Stimulated activated CD8-positive, alpha-beta memory T cell treated with anti-CD3 and anti-CD28 coated beads, Interleukin-7, amount 100 ng/mL, for 48 hours (primary cell): ENCODE data around the gene TRPM3.

ENCODE experiments used
- DNase-seq, 2 donors: peaks; one replicate each; pipeline ENCODE4 v3.0.0-alpha.2; 2020; ENCODE audit warnings: low read depth in 1 of 2; ENCODE audit errors: extremely low read depth in 1 of 2

Gene TRPM3

DNA sequence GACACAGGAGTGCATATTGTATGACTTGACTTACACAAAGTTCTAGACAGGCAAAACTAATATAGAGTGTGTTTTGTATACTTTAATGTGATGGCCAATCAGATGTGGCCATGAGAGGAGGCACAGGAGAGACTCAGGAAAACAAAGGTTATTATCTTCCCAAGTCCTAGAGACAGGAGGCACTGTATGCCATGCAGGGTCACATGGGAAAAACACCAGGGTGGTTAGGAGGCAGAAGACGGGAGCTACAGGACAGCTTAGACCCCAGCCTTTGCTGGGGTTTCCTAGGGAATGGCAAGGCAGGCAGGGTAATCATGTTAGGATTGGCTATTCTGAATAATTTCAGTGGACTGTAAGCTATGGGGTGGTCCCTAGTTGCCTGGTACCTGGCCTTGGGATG lies 16.2 kb downstream of the TRPM3 start:
- DNase-seq: no peak

DNA sequence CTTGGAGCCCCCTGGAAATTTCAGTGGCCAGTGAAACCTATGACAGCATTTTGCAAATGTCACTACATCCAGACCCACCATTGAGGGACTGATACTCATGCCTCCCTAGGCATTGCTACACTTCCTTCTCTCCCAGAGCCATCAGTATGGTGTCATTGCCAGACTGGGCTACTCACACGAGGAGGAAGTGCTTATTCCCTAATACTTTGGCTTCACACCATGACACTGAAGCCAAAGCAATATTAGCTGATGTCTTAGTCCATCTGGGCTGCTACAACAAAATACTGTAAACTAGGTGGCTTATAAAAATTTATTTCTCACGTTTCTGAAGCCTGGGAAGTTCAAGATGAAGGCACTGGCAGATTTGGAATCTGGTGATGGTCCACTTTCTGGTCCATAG lies 22.6 kb downstream of the TRPM3 start:
- DNase-seq: no peak

DNA sequence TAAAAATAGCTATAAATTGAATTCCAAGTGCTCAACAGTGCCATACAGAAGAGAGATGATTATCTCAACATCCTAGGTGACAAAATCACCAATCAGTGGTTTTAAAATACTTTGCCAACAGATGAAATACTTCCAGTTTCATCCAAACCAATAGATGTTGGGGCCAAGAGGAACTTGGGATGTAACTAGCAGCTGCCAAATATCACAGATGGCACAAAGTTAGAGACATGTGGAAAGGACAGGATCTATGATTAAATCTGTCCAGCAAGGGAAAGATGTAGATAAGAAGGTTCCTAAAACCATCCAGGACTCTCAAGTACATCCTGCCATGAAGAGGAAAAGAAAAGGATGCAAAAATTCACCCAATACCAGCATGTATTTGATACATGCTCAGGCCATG lies 23.8 kb downstream of the TRPM3 start:
- DNase-seq: no peak

DNA sequence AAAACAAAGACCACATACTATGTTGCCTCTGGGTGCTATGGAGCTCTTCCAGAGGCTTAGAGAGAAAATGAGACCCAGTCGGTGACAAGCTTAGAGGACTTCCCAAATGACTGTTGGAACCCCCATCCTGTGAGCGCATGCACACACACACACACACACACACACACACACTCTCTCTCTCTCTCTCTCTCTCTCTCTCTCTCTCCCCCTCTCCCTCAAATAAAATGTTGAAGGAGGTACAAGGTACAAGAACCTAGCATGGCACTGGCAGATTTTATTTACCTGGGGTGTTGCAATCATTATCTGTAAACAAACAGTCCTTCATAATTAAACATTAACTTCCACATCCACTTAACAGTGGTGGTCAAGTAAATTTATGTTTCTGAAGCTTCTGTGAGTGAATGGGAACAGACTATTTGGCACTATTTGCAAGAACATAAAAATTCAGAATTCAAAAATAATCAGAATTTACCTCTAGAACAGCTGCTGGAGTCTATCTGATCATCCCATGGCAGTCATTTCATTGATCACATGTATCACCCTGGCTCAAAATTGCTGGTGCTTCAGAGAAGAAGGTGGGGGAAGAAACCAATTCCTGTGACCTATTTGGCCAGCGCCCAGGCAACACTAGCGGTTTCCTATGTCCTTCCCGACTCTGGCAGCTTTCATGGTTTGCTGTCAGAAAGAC lies 24.9 kb downstream of the TRPM3 start:
- DNase-seq: no peak

DNA sequence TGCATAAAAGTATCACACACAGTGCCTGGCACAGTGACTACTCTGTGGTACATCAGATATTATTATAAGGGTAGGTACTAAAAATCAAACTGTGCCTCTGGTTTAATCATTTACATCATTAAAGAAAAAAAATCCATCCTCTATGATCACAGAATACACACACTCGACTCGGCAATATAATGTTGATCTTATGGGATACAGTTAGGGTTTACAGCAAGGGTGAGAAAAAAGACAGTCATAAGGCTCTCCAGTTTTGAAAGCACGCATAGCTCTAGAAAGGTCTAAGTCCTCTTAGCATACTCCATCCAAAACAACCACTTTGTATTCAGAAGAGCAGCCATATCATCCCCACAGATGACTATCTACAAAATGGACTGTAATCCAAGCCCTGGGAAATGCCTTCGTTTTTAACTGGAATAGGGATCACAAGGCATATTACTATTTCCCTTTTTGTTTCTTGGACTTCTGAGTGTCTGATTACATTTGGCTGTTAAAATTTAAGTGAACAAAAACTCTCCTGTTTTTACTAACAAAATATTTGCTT lies 26.6 kb downstream of the TRPM3 start:
- DNase-seq: no peak

DNA sequence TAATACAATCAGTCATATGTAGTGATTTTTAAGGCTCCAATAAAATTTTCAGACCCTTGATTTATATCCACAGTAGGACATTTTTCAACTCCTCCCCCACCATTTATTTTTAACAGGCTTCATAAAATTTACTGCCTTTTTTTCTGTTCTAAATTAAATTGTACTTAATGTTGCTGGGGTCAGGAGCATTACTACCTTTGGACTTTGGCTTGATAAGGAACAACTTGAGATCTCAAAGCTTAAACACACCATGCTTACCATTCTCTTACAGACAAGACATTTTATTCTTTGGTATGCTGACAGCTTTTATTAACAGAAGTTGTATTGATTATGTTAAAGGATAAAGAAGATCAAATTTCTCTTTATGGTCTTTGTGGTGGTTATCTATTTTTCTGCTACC lies 30.5 kb downstream of the TRPM3 start:
- no peak for DNase-seq

DNA sequence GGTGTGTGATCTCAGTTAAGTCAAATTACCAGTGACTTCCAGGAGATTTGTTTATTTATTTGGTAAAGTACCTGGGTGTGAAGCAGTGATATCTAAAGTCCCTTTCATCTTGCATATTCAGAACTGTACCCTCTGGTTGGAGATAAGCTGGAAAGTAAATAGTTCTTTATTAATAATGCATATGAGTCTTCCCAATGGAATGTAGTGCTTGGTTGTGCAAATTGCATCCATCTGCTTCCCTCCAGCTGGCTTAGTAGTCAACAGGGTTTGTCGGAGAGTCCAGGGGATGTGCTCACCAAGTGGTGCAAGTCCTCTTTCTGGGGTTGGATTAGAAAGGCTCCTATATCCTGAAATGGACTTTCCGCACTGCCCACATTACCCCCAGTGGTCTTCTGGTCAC lies 42.0 kb downstream of the TRPM3 start:
- no peak for DNase-seq

DNA sequence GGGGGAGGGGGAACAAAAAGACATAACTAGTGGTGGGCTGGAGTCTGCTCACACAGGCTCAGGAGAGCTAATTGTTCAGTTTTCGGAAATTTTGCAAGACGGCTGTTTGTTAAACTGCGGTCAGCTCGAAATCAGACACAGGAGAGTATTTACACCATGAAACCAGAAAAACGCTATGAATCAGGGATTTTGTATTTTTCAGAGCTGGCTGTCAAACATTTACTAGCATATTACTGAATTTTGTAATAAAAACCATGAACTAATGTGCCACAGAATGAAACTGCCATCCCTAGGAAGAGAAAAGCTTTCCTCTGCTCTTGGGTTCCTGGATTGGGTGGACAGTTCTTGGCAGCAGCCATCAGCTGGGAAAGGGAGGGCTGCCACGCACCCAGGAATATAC lies 45.3 kb downstream of the TRPM3 start:
- no peak for DNase-seq

DNA sequence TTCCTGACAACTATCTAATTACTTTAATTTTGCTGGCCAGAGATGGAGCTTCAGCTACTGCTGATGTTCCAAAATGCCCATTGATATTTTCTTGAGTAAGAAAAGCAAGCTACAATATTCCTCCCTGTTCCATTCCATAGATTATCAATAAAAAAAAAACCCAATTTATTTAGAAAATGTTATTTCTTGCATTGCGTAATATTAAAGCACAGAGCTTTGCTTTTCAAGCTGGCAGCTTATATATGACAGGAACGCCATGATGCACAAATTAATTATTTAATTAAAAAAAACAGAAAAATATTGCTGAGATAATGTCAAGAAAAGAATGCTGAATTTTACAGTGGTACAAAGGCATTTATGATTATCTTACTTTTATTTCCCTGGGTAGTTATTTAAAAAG lies 47.9 kb downstream of the TRPM3 start:
- DNase-seq: no peak

DNA sequence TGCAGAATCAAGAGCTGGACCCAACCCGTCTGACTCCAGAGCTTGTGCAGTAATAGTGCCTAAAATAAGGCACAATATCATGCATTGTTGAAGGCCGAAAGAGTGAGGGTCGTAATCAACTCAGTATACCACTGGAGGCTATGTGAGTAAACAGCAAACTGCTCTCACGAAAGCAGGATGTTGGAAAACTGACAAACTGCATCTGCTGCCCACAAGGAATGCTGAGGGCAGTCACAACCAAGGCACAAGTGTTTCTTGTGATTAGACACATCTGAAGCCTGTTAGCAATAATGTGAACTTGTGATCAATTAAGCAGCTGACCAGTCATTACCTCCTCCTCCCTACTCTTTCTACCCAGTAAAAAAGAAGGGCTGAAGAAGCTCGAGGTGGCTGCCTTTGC lies 48.8 kb downstream of the TRPM3 start:
- DNase-seq: no peak

DNA sequence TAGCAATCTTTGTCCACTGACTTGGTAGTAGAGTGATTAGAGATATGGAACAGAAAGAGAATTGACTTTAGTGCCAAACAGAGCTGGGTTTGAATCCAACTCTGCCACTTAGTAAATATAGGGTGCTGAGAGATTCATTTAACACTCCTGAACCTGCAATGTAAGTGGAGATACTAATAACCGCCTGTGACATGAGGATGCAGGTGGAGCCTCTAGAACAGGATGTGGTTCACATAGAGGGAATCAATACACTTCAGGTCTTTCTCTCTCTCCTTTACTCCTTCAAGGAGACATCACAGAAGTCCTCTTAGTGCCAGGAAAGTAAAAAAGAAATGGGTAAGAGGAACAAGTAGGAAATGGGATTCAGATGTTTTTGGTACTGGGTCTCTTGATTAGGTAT lies 49.8 kb downstream of the TRPM3 start:
- DNase-seq: no peak

DNA sequence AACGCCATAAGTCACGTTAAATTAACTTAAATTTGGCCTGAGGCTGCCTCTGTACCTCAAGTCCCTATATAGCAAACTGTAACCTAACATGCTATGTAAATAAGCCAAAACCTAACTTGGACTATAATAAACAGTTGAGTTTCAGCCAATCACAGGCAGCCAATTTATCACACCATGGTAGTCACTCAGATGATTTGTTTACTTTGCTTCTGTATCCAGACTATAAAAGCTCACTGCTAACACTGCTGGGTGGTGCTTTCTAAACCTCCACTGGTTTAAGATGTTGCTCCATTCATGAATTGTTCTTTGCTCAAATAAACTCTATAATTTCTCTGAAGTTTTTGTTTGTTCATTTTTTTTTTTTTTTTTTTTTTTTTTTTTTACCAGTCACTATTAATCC lies 62.8 kb downstream of the TRPM3 start:
- DNase-seq: no peak

DNA sequence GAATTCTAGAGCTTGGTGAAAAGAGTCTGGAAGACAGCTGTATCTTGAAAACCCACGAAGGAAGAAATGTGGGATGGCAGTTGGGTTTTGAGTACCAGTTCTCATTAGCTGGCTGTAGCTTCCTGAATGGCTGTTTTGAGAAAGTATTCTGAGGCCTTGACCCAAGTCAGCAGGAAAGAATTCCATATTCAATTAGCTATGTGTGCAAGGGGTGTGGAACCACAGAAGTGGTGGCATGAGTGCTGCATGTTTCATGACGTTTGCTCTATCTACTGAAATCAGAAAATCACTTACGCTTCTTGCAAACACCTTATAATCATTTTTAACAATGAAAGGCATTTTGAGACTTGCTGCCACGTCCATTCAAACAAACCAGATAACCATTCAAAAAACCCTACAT lies 69.1 kb downstream of the TRPM3 start:
- DNase-seq: no peak

DNA sequence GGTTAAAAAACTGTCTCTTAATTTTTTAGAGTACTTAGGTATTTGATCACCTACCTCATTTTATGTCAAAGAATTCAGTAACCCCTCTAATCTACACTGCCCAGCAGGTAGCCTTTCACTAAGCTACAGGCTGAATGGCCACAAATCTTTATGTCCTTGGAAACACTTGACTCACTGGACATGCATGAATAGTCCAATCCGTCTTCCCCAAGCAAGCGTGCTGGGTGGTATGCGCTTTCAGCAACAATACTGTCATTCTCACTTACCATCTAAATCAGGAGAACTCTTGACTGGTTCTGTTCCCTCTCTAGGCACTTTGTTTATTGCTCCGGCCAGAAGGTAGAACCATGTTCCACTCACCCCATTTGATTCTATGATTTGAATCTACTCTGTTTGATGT lies 73.1 kb downstream of the TRPM3 start:
- DNase-seq: no peak

DNA sequence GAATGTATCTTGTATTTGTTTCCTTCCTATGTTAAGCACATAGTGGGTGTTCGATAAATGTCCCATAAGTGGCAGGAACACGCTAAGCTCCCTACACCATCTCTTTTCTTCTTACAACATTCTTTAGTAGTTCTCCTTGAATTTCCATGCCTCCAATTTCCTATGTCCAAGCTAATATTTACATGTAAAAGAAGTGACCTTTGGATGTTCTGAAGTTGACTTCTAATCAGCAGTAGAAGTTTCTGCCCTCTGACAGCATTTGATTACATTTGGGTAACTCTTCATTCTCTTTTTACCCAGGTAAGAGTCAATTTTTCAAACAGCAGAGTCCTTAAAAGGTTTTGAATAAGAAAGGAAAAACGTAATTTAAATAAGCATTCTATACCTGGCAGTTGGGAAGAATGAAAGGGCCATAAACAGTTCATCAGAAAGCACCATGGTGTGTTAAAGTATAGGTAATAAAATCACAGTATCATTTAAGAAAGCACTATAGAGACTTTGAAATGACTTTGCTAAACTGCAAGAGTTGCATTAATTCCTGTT lies 78.9 kb downstream of the TRPM3 start:
- no peak for DNase-seq

DNA sequence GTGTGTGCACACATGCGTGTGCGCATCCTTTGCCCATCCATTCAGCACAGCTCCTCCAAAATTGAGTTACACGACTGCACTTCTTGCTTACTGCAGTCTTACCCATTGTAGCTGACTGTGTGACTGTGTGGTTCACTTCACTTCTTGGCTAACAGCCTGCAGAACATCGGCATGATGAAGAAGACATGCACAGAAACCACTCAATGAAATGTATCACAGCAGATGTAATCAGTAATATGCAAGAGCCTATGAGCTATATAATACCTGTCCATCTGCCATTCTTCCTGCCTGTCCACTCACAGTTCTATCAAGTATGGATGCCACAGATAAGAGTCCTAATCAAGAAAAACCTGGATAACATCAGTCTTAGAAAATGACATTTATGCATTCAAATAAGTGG lies 83.9 kb downstream of the TRPM3 start:
- DNase-seq: no peak

DNA sequence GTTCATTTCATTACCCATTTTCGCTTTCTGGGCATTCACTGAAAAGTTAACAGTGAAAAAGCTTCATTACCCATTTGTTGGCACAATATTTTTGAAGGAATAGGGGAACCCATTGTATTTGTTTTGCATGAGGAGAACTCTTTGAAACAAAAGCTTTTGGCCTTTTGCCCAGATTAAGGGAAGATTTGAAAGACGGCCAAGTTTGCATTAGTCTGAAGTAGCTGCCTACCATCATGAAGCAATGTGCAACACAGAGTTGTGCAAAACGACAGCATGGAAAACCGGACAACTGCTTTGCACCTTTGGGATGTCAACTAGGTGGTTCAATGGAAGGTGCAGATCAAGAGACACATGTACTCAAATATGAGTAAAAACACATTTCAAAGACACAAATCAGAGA lies 84.9 kb downstream of the TRPM3 start:
- DNase-seq: no peak

DNA sequence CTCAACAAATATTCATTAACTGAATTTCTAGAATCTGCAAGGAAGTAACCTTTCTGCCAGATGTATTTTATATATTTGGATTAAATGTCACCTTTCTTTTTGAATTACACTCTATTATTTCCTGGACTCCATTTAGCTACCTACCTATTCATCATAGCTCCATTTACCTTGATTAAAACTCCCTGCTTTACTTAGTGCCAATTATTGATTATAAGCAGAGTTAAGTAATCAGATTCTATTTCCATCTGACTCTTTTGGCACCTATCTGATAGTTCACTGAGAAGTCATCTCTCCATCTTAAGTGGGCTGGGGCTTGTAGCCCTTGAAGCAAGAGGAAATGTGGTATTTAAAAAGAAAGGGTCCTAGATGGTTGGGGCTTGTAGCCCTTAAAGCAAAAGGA lies 88.6 kb downstream of the TRPM3 start:
- DNase-seq: no peak

DNA sequence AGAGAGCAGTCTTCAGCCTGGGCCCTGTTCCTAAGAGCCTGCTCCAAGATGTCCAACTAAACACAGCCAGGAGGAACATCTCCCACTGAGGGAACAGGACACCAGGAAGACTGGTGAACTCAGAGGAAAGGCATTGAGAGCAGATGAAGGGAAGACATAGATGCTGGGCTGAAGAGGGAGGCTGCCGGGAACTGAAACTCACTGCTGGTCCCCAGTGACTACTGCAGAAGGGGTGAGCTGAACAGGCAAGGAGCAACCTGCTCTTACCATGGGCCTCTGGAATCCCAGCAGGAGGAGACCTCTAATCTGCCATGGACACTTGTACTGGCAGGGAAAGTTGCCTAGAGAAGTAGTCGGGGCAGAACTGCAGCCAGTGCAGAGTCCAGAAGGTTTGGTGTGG lies 95.7 kb downstream of the TRPM3 start:
- DNase-seq: no peak

DNA sequence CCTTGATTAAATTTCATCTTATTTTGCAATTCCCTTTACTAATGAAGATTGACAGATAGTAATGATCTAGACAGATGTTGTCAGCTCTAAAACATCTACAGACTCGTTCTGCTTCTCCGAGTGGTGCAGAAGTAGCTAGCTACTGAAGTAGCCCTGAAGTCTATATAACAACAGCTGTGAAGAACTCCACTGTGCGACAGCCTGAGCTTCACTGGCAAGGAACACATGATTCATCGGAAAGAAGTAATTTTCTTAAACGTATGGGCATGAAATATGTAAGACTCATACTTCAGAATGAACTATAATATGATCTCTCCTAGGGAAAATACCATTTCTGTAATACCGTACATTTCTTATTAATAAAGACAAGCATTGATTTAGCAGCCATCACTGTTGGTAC lies 96.2 kb downstream of the TRPM3 start:
- no peak for DNase-seq

DNA sequence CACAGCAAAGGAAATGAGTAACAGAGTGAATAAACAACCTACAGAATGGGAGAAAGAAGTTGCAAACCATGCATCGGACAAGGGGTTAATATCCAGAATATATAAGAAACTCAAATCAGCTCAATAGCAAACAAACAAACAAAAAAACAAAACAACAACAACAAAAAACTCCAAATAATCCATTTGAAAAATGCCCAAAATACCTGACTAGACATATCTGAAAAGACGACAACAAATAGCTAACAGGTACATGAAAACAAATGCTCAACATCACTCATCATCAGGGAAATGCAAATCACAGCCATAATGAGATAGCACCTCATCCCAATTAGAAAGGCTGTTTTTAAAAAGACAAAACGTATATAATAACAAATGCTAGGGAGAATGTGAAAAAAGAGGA lies 111.2 kb downstream of the TRPM3 start:
- no peak for DNase-seq

DNA sequence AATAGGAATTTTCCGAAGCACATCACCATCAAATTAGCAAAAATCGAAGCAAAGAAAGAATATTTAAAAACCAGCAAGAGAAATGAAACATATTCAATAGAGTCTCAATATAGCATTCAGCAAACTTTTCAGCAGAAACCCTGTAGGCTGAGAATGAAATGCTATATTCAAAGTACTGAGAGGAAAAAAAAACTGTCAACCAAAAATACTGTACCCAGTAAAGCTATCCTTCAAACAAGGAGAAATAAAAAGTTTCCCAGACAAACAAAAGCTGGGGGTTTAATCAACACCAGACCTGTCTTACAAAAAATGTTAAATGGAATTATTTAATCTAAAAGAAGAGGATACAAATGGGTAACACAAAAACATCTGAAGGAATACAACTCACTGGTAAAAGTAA lies 116.0 kb downstream of the TRPM3 start:
- no peak for DNase-seq

DNA sequence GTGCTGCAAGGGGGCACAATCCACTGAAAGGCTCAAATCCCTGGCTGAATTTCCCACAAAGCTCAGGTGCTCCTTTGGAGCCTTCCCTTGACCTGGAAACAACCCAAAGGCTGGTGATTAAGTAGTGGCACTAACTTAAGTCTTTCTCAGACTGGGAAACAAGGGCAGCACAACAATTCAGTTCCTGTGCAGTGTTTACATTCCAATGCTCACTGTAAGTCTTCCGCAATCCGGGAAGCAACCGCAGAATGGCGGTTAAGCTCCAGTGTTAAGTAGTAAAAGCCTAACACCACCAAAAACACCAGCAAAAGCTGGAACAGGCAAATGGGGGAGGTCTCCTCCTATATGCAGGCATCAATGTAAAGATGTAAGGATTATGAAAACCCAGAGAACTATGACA lies 117.2 kb downstream of the TRPM3 start:
- DNase-seq: no peak
